ENCODE data around the gene IGFBP2.
A peak's percentile ranks its signal among the peaks of the same experiment; 100 is the strongest.

Gene IGFBP2

DNA sequence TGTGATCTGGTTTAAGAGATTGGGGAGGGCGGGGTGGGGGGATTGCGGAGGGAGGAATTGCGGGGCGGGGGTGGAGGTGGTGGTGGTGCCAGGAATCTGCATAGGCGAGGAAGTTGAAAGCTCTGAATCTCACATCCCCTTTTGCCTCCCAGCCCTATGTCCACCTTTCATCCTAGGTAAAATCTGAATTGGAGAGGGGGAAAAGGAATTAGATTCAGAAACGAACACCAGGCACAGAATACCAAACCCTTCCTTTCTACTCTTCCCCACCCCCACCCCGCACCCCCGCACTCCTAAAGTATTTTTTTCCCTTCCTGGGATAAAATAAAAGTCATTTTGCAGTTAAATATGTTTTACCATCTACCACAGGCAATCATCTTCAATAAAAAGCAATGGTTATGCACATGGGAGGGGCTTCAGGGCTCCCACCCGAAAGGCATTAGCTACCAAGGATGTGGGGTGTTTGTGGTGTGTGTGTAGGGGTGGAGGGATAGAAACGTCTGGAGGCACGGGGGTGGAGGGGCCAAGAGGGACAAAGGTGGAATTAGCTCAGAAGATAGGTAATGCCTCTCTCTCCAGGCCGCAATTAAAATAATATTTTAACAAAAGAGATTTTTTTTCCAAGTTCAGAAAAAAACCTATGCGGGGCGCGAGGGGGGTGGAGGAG lies 60.3 kb downstream of the IGFBP2 start:
- CTCF ChIA-PET, result interaction anchor here (0.9 to 1.4 kb wide), 5 partner anchors 12 to 1020 kb away, joined by 3 to 6 read pairs (median 3); no protein-coding TSS in a partner anchor
- POLR2A ChIA-PET, result interaction anchor here (1.0 kb wide), 1 partner anchor 480 kb away, joined by 3 read pairs; no protein-coding TSS in a partner anchor
- TF ChIP-seq NFRKB (IDR thresholded peaks at IDR 0.05) (no peak), BHLHE40 (IDR thresholded peaks at IDR 0.05; ENCODE audit: borderline replicate concordance) (no peak), LEF1 (IDR thresholded peaks at IDR 0.05; ENCODE audit: borderline replicate concordance) (no peak), SUZ12 (IDR thresholded peaks at IDR 0.05) (no peak), ELF4 (IDR thresholded peaks at IDR 0.05) (no peak), L3MBTL2 (conservative IDR thresholded peaks at IDR 0.05) (no peak)
- DNase-seq (ENCODE audit: extremely low spot score), result no peak

DNA sequence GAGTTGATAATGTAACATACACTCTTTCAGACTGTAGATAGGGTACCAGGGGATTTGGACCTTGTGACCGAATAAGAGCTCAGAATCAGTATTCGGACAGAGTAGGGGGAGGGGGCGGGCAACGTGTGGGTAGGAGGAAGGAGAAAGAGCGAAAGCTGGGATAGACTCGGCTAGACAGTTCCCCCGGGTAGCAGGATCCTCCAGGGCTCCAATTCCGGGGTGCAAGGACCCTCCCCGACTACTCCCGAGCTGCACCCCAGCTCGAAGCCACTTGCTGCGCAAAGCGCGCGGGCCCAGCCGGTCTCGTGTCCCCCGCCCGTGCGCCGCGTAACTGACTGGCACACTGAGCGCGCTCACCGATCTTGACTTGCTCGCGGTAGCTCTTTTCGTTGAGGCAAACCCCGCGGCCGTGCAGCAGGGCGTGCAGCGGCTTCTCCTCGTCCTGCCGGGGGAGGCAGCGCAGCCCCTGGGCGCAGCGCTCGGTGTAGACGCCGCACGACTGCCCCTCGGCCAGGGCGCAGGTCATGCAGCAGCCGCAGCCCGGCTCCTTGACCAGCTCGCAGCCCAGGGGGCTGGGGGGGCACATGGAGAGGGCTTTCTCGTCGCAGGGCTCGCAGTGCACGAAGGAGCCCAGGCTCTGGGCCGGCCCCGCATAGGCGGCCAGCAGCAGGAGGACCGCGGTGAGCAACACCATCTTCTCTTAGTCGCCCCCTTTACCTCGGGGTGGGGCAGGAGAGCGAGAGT lies 61.0 kb downstream of the IGFBP2 start:
- POLR2A ChIA-PET, result interaction anchor here (1.0 kb wide), 1 partner anchor 480 kb away, joined by 3 read pairs; no protein-coding TSS in a partner anchor
- CTCF ChIA-PET, result interaction anchor here (0.6 to 3.5 kb wide), 5 partner anchors 72 to 1019 kb away, joined by 3 to 16 read pairs (median 3); no protein-coding TSS in a partner anchor
- peak; percentile 26 for DNase-seq (ENCODE audit: extremely low spot score)
- TF ChIP-seq FOXM1 (IDR thresholded peaks at IDR 0.05; ENCODE audit: borderline replicate concordance), result no peak
- peak; percentile 73 for TF ChIP-seq L3MBTL2 (conservative IDR thresholded peaks at IDR 0.05)

DNA sequence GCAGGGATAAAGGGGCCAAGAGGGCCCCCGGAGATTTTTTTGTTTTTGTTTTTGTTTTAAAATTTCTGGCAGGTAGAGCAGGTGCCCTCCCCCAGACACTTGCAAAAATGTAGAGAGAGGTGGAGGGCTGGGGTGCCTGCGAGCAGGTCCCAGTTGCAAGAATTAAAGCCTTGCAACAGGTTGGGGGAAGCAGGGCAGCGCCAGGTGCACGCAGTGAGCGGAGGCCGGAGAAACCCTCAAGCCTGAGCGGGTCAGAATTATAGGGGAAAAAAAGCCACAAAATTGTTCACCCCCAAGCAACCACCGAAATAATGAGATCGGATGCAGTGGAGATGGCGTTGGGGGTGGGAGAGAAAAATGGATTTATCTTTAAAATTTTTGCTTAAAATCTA lies 61.6 kb downstream of the IGFBP2 start:
- DNase-seq (ENCODE audit: extremely low spot score), result no peak
- ChIA-PET POLR2A (interaction anchor here (0.6 to 1.1 kb wide), 2 partner anchors 196 to 585 kb away, joined by 3 read pairs; partner anchors contain the start of gene RPL37A), CTCF (interaction anchor here (0.7 to 3.5 kb wide), 5 partner anchors 72 to 1061 kb away, joined by 3 to 16 read pairs (median 4); no protein-coding TSS in a partner anchor)
- TF ChIP-seq, protein P1, sequence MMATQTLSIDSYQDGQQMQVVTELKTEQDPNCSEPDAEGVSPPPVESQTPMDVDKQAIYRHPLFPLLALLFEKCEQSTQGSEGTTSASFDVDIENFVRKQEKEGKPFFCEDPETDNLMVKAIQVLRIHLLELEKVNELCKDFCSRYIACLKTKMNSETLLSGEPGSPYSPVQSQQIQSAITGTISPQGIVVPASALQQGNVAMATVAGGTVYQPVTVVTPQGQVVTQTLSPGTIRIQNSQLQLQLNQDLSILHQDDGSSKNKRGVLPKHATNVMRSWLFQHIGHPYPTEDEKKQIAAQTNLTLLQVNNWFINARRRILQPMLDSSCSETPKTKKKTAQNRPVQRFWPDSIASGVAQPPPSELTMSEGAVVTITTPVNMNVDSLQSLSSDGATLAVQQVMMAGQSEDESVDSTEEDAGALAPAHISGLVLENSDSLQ (IDR thresholded peaks at IDR 0.05), result no peak
- TF ChIP-seq FOXM1 (IDR thresholded peaks at IDR 0.05; ENCODE audit: borderline replicate concordance), result no peak

DNA sequence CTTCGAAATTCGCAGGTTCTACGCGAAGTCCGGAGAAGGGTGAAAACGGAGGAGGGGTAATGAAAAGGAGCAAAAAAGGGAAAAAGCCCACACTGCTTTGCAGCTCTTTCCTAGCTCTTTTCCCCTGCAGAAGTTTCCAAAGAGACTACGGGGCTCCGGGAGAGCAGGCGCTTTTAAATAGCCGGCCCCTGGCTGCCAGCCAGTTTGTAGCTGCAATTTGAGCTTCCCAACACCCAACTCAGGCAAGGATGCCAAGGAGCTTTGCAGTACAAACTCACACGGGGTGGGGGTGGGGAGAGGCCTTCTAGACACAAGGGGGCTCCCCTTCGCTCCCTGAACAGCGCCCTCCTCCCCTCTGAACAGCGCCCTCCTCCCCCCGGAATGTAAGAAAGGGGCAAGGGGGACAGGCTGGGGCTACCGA lies 62.2 kb downstream of the IGFBP2 start, which contains the start of gene IGFBP5:
Gene IGFBP5, minus strand, starts transcription at position 149 of the 421 bp plus-strand sequence. CDS start 774 bp downstream, outside the sequence.
- ChIA-PET CTCF (interaction anchor here (0.7 to 3.5 kb wide), 5 partner anchors 80 to 1061 kb away, joined by 3 to 16 read pairs (median 5); no protein-coding TSS in a partner anchor), POLR2A (interaction anchor here (0.6 to 1.1 kb wide), 3 partner anchors 59 to 585 kb away, joined by 3 read pairs; partner anchors contain the start of gene RPL37A)
- peak; percentile 47 for DNase-seq (ENCODE audit: extremely low spot score)
- TF ChIP-seq, protein P1 (IDR thresholded peaks at IDR 0.05), result no peak
- TF ChIP-seq NFRKB (IDR thresholded peaks at IDR 0.05), result no peak
- TF ChIP-seq FOXK2 (IDR thresholded peaks at IDR 0.05), result no peak
- no peak for TF ChIP-seq CTBP1 (IDR thresholded peaks at IDR 0.05; ENCODE audit: borderline replicate concordance)
- TF ChIP-seq SUZ12 (IDR thresholded peaks at IDR 0.05), result no peak
- no peak for TF ChIP-seq FOXM1 (IDR thresholded peaks at IDR 0.05; ENCODE audit: borderline replicate concordance)
- TF ChIP-seq ZNF384 (IDR thresholded peaks at IDR 0.05), result no peak
- no peak for TF ChIP-seq LEF1 (IDR thresholded peaks at IDR 0.05; ENCODE audit: borderline replicate concordance)
- no peak for TF ChIP-seq L3MBTL2 (conservative IDR thresholded peaks at IDR 0.05)
- no peak for TF ChIP-seq FOXA1 (IDR thresholded peaks at IDR 0.05)
- no peak for TF ChIP-seq TARDBP (IDR thresholded peaks at IDR 0.05)
- no peak for TF ChIP-seq ELF4 (IDR thresholded peaks at IDR 0.05)
- TF ChIP-seq ARNT (IDR thresholded peaks at IDR 0.05), result no peak
- TF ChIP-seq BHLHE40 (IDR thresholded peaks at IDR 0.05; ENCODE audit: borderline replicate concordance), result no peak
- no peak for TF ChIP-seq SP1 (IDR thresholded peaks at IDR 0.05)
- TF ChIP-seq HDGF (IDR thresholded peaks at IDR 0.05; ENCODE audit: borderline replicate concordance), result no peak

DNA sequence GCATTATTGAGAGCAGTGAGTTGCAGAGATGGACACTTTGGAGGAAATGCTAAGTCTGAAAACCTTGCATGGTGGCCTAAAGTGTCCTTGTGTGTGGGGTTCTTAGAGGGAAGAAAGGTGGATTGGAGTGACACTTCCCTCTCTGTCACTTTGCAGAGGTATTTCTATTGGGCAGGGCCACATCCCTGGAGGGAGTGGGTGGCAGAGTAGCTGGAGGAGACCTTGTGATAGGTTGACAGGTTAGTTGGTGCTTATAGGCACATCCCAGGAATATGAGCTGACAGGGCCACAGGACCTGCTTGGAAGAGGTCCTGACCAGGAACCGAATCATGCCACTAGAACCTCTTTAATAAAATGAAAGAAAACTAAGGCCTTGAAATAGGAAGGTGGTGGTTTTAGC lies 63.1 kb downstream of the IGFBP2 start:
- TF ChIP-seq CTBP1 (IDR thresholded peaks at IDR 0.05; ENCODE audit: borderline replicate concordance) (no peak), HDGF (IDR thresholded peaks at IDR 0.05; ENCODE audit: borderline replicate concordance) (no peak)
- TF ChIP-seq, protein P1 (IDR thresholded peaks at IDR 0.05), result no peak
- POLR2A ChIA-PET, result no interaction called here
- no peak for DNase-seq (ENCODE audit: extremely low spot score)
- CTCF ChIA-PET, result interaction anchor here (1.0 to 3.5 kb wide), 4 partner anchors 10 to 446 kb away, joined by 3 to 16 read pairs (median 4); no protein-coding TSS in a partner anchor

DNA sequence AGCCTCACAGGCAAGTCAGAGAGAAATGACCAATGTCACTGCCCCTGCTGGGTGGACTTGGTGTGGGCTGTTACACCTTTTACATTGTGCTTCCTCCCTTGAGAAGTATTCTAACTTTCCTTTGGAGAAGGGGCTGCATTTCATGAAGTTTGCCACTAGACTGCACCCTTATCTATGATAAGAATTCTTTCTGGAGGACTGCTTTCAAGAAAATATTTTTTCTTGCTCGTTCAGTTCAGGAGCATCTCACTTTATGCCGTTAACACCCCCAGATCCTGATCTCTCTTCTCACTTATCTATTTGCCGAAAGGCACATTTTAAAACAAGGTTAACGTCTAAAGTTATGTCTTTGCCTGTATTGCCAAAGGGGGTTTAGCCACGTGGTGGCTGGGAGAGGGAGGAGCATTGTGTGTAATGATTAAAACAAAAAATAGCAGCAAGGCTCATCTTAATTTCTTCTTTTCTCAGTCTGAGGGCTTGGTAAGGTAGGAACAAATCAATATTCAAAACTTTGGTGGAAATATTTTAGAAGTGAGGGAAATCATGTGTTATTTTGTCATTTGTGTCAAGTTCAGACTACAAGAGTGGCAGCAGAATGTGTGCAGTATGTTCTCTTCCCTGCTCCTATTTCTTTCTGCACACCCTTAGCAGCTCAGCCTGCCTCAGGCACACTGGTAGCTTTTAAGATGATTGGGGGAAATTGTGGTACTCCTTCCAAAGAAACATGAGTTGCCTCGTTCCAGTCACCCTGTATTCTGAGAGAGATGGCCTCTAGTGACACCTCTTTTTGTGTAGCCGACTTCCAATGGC lies 63.7 kb downstream of the IGFBP2 start:
- ChIA-PET CTCF (interaction anchor here (0.6 to 3.5 kb wide), 5 partner anchors 11 to 814 kb away, joined by 3 to 16 read pairs (median 5); no protein-coding TSS in a partner anchor), POLR2A (no interaction called here)
- DNase-seq (ENCODE audit: extremely low spot score), result no peak
- no peak for TF ChIP-seq FOXA1 (IDR thresholded peaks at IDR 0.05)
- no peak for TF ChIP-seq LEF1 (IDR thresholded peaks at IDR 0.05; ENCODE audit: borderline replicate concordance)
- TF ChIP-seq L3MBTL2 (conservative IDR thresholded peaks at IDR 0.05), result peak; percentile 57; the same call in 1 of the 2 replicates
- no peak for TF ChIP-seq ELF4 (IDR thresholded peaks at IDR 0.05)

Measured in HEK293T (cell line).